Activated CD4-positive, alpha-beta memory T cell treated with anti-CD3 and anti-CD28 coated beads, Interleukin-2, amount 10 ng/mL, durations not matched to agents 7 days and 5 days (primary cell): Measurements from ENCODE around the gene HEPACAM. TPM values are rescaled to one million over a fixed set of nuclear protein-coding genes. Genes with fewer than 3 reads are reported as not detected.

Experiments
- total RNA-seq, 2 experiments: library from RNA; stranded (reverse); gene quantifications; one replicate each; pipeline ENCODE4 v1.2.3, GENCODE V29; 2021

The HEPACAM gene
- total RNA-seq, 2 experiments from 2014 or later = not detected

Other genes starting within 250 kb of the HEPACAM start
- 1 to 10 TPM; 7.3 to 8.4 TPM for gene NRGN, start 196.1 kb downstream of the HEPACAM start, total RNA-seq
- under 1 TPM; 0.38 to 0.55 TPM for gene VSIG2, start 183.8 kb downstream of the HEPACAM start, total RNA-seq
- gene ESAM, start 173.8 kb downstream of the HEPACAM start, total RNA-seq = 1 to 10 TPM; 1.0 to 1.6 TPM
- gene MSANTD2, start 135.6 kb downstream of the HEPACAM start, total RNA-seq = 10 to 100 TPM in 1 of 2 experiments, 1 to 10 TPM in 1; 9.4 to 10.4 TPM
- 1 to 10 TPM; 7.9 to 8.5 TPM for gene ROBO3, start 70.6 kb downstream of the HEPACAM start, total RNA-seq
- gene ROBO4, start 38.2 kb downstream of the HEPACAM start, total RNA-seq = not detected
- not detected for gene HEPN1, start 16.8 kb downstream of the HEPACAM start, total RNA-seq
- 1 to 10 TPM; 9.2 to 9.7 TPM for gene CCDC15, start 18.2 kb upstream of the HEPACAM start, total RNA-seq
- 1 to 10 TPM; 2.2 to 2.6 TPM for gene SLC37A2, start 127.3 kb upstream of the HEPACAM start, total RNA-seq
- 10 to 100 TPM; 13.7 to 15.6 TPM for gene TMEM218, start 175.6 kb upstream of the HEPACAM start, total RNA-seq
- gene PKNOX2, start 228.7 kb upstream of the HEPACAM start, total RNA-seq = not detected